ENCODE measurements around the gene COPG1. TPM values are rescaled to one million over a fixed set of nuclear protein-coding genes. Genes with fewer than 3 reads are reported as not detected.

COPG1 gene
- total and polyA plus RNA-seq, 2 donors (not counting 1 experiment from before 2014, with no cell fraction given): 48.9 to 85.9 TPM

GRCh38 chr3:129325383-129325782 lies 76.0 kb downstream of the COPG1 start:
- ChIA-PET POLR2A (no interaction called here), CTCF (interaction anchor here (5.5 kb wide), 1 partner anchor 355 kb away, joined by 41 read pairs; no protein-coding TSS in a partner anchor)
- no peak overlapping the region for H3K9ac ChIP-seq (ENCODE audit: low read length)
- intact Hi-C loops (cut with micrococcal nuclease): loop anchor here (5.0 kb wide), 1 partner anchor 502 kb away; no protein-coding TSS in a partner anchor
- Mint-ChIP-seq H3K27ac (no peak overlapping the region), H3K4me1 (peaks cover 6% of the 10 kb centered on the region), H3K9me3 (ENCODE audit: insufficient read depth) (no peaks in the 10 kb centered on the region), H3K4me3 (no peak overlapping the region), H3K27me3 (peaks cover 2% of the 10 kb centered on the region)
- WGBS (ENCODE audit: insufficient coverage): 97% methylated on average over 3 of the region's 3 CpGs
- peaks cover 0 to 4% (median 2%) of the 10 kb centered on the region in 4 experiments for H3K27me3 ChIP-seq (replicated peaks in 1 of 4; ENCODE audit: control extremely low read depth in 1 of 4, control insufficient read depth in 3 of 4, insufficient read depth in 4 of 4, low read length in 3 of 4)
- peaks cover 0 to 2% (median 0%) of the 10 kb centered on the region in 3 donors for H3K9me3 ChIP-seq (ENCODE audit: control extremely low read depth in 1 of 3, control insufficient read depth in 2 of 3, insufficient read depth in 1 of 3, low read length in 2 of 3)
- no peak for TF ChIP-seq EZH2 (IDR thresholded peaks at IDR 0.05; ENCODE audit: borderline replicate concordance, insufficient read depth, low read depth, low read length, poor library complexity, severe bottlenecking)
- TF ChIP-seq CTCF (IDR thresholded peaks at IDR 0.05): no peak
- H3K79me2 ChIP-seq (ENCODE audit: control insufficient read depth, insufficient read depth, low read length): no peaks in the 10 kb centered on the region
- H3K36me3 ChIP-seq (replicated peaks in 1 of 2; ENCODE audit: control extremely low read depth in 1 of 2, control insufficient read depth in 1 of 2, extremely low read depth in 1 of 2, insufficient read depth in 2 of 2, low read length in 1 of 2): no peaks in the 10 kb centered on the region
- no peaks in the 10 kb centered on the region for H4K20me1 ChIP-seq (ENCODE audit: control insufficient read depth, insufficient read depth, low read length, poor library complexity, severe bottlenecking)
- no peak overlapping the region for H3K27ac ChIP-seq (ENCODE audit: low read length in 2 of 2)
- H3K4me3 ChIP-seq (ENCODE audit: control extremely low read depth in 1 of 5, extremely low read depth in 1 of 5, insufficient read depth in 1 of 5, low read depth in 2 of 5, low read length in 4 of 5): no peak overlapping the region
- H3K4me1 ChIP-seq (ENCODE audit: control insufficient read depth in 2 of 2, insufficient read depth in 2 of 2, low read length in 2 of 2): peaks cover 3 to 9% of the 10 kb centered on the region in 2 donors
- no peak overlapping the region for H3K4me2 ChIP-seq (replicated peaks; ENCODE audit: low read depth, low read length, poor library complexity, severe bottlenecking)
- DNase-seq: no peak
- ATAC-seq (ENCODE audit: low read depth): no peak
- no peak overlapping the region for H2AFZ ChIP-seq (ENCODE audit: insufficient read depth, low read depth, low read length, poor library complexity, severe bottlenecking)

- Histone ChIP-seq H3K36me3 (replicated peaks in 1 of 2; ENCODE audit: control extremely low read depth in 1 of 2, control insufficient read depth in 1 of 2, extremely low read depth in 1 of 2, insufficient read depth in 2 of 2, low read length in 1 of 2) (no peaks in the 10 kb centered on the region), H2AFZ (ENCODE audit: insufficient read depth, low read depth, low read length, poor library complexity, severe bottlenecking) (no peak overlapping the region), H3K27me3 (replicated peaks in 1 of 4; ENCODE audit: control extremely low read depth in 1 of 4, control insufficient read depth in 3 of 4, insufficient read depth in 4 of 4, low read length in 3 of 4) (peaks cover 0 to 10% (median 1%) of the 10 kb centered on the region in 4 experiments), H3K79me2 (ENCODE audit: control insufficient read depth, insufficient read depth, low read length) (no peaks in the 10 kb centered on the region), H4K20me1 (ENCODE audit: control insufficient read depth, insufficient read depth, low read length, poor library complexity, severe bottlenecking) (no peaks in the 10 kb centered on the region), H3K27ac (ENCODE audit: low read length in 2 of 2) (no peak overlapping the region), H3K4me2 (replicated peaks; ENCODE audit: low read depth, low read length, poor library complexity, severe bottlenecking) (no peak overlapping the region), H3K4me3 (ENCODE audit: control extremely low read depth in 1 of 5, extremely low read depth in 1 of 5, insufficient read depth in 1 of 5, low read depth in 2 of 5, low read length in 4 of 5) (no peak overlapping the region), H3K4me1 (ENCODE audit: control insufficient read depth in 2 of 2, insufficient read depth in 2 of 2, low read length in 2 of 2) (peaks cover 7 to 16% of the 10 kb centered on the region in 2 donors), H3K9me3 (ENCODE audit: control extremely low read depth in 1 of 3, control insufficient read depth in 2 of 3, insufficient read depth in 1 of 3, low read length in 2 of 3) (peaks cover 0 to 2% (median 0%) of the 10 kb centered on the region in 3 donors), H3K9ac (ENCODE audit: low read length) (no peak overlapping the region)
- peaks cover 11% of the 10 kb centered on the region for H3K4me1 Mint-ChIP-seq
- no peak overlapping the region for H3K4me3 Mint-ChIP-seq
- ChIA-PET POLR2A (no interaction called here), CTCF (interaction anchor here (1.4 to 5.5 kb wide), 2 partner anchors 10 to 355 kb away, joined by 5 to 41 read pairs; a partner anchor contains a TSS)
- H3K9me3 Mint-ChIP-seq (ENCODE audit: insufficient read depth): no peaks in the 10 kb centered on the region
- DNase-seq (no peak), ATAC-seq (ENCODE audit: low read depth) (no peak)
- intact Hi-C loops (cut with micrococcal nuclease): loop anchor here (5.0 kb wide), 1 partner anchor 501 kb away; no protein-coding TSS in a partner anchor
- H3K27ac Mint-ChIP-seq: no peak overlapping the region
- peaks cover 4% of the 10 kb centered on the region for H3K27me3 Mint-ChIP-seq
- TF ChIP-seq CTCF (IDR thresholded peaks at IDR 0.05) (no peak), EZH2 (IDR thresholded peaks at IDR 0.05; ENCODE audit: borderline replicate concordance, insufficient read depth, low read depth, low read length, poor library complexity, severe bottlenecking) (no peak)
- 94% methylated on average over 2 of the region's 12 CpGs for WGBS (ENCODE audit: insufficient coverage)
Measured at GRCh38 chr3:129326138-129326537, 76.7 kb downstream of the COPG1 start.
